ENCODE measurements around the gene TRIM59.

- no peak for TF ChIP-seq CTCF (IDR thresholded peaks at IDR 0.05 in 8 of 11, conservative IDR thresholded peaks at IDR 0.05 in 3 of 11)
- no peak for TF ChIP-seq POLR2A (IDR thresholded peaks at IDR 0.05)
- no peak for TF ChIP-seq POLR2AphosphoS5 (IDR thresholded peaks at IDR 0.05)
Measured at GRCh38 chr3:160475153-160475552, 25.6 kb upstream of the TRIM59 start.
